HEK293T (cell line): ENCODE results near the gene LRRC51.

Experiments
- BHLHE40 ChIP-seq: fragments of 450-650 bp; IDR thresholded peaks from 2 replicates; pipeline ENCODE4 v1.6.1; 2016; ENCODE audit warnings: mild to moderate bottlenecking, moderate library complexity, borderline replicate concordance
- L3MBTL2 ChIP-seq: fragments of 450-650 bp; conservative IDR thresholded peaks from 2 replicates; pipeline ENCODE4 v1.6.1; 2016; ENCODE audit warnings: mild to moderate bottlenecking
- TARDBP ChIP-seq: fragments of 450-650 bp; IDR thresholded peaks from 2 replicates; pipeline ENCODE4 v1.6.1; 2016
- TF ChIP-seq, protein P1 (sequence below): fragments of 450-650 bp; IDR thresholded peaks from 2 replicates; pipeline ENCODE4 v1.6.1; 2016

DNA sequence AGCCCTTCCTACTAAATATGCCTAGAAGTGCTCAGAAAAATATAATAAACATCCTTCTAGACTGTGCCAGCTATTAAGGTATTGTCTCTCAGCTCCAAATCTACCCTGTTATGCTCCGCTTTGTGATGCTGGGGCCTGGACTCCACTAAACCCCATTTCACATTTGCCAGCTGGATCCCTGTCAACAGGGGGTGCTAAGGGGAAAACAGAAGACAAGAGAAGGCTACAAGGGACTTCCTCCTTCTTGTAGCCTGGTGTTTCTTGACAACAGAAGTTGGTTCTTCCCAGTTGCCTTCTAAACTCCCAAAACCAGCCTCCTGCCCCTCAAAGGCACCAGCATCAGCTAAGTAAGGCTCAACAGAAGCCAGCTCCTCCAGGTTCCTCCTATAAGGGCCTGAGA lies 5.5 kb upstream of the LRRC51 start:
- no peak for TF ChIP-seq L3MBTL2
- TF ChIP-seq TARDBP, result no peak
- TF ChIP-seq, protein P1, sequence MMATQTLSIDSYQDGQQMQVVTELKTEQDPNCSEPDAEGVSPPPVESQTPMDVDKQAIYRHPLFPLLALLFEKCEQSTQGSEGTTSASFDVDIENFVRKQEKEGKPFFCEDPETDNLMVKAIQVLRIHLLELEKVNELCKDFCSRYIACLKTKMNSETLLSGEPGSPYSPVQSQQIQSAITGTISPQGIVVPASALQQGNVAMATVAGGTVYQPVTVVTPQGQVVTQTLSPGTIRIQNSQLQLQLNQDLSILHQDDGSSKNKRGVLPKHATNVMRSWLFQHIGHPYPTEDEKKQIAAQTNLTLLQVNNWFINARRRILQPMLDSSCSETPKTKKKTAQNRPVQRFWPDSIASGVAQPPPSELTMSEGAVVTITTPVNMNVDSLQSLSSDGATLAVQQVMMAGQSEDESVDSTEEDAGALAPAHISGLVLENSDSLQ, result no peak
- no peak for TF ChIP-seq BHLHE40
